ENCODE results near the gene TLL2. TPM values are rescaled to one million over a fixed set of nuclear protein-coding genes. Genes with fewer than 3 reads are reported as not detected.

The TLL2 gene
- polyA plus RNA-seq, 3 donors = 0.09 to 0.32 TPM; not detected in 1

GRCh38 chr10:96441987-96442643 lies 71.6 kb downstream of the TLL2 start:
- WGBS, 3 donors = 64 to 70% (median 67%) methylated on average over 13 of the region's 13 CpGs
- H3K27ac ChIP-seq (ENCODE audit: low read depth, low read length) = no peak overlapping the region

- 67 to 80% (median 76%) methylated on average over 10 of the region's 10 CpGs for WGBS, 3 donors
- no peak overlapping the region for H3K27ac ChIP-seq (ENCODE audit: low read depth, low read length)
These were observed 72.3 kb downstream of the TLL2 start for GRCh38 chr10:96441322-96441885.

- no peak overlapping the region for H3K27ac ChIP-seq (ENCODE audit: low read depth, low read length)
- WGBS, 3 donors = 36 to 63% (median 41%) methylated on average over 10 of the region's 10 CpGs
These were observed 73.1 kb downstream of the TLL2 start for GRCh38 chr10:96440361-96441292.

GRCh38 chr10:96439725-96440124 lies 74.0 kb downstream of the TLL2 start:
- 59 to 79% (median 74%) methylated on average over 2 of the region's 2 CpGs for WGBS, 3 donors
- H3K27ac ChIP-seq (ENCODE audit: low read depth, low read length) = no peak overlapping the region

- no peak overlapping the region for H3K27ac ChIP-seq (ENCODE audit: low read depth, low read length)
These were observed 77.7 kb downstream of the TLL2 start for GRCh38 chr10:96436035-96436434.

- H3K27ac ChIP-seq (ENCODE audit: low read depth, low read length) = no peak overlapping the region
- 82 to 85% (median 83%) methylated on average over 15 of the region's 15 CpGs for WGBS, 3 donors
These were observed 82.3 kb downstream of the TLL2 start for GRCh38 chr10:96431211-96431970.

GRCh38 chr10:96427291-96427690 lies 86.4 kb downstream of the TLL2 start:
- 76 to 82% (median 78%) methylated on average over 2 of the region's 2 CpGs for WGBS, 3 donors

GRCh38 chr10:96422525-96422924 lies 91.2 kb downstream of the TLL2 start:
- H3K27ac ChIP-seq (ENCODE audit: low read depth, low read length) = no peak overlapping the region
- 90 to 95% (median 91%) methylated on average over 9 of the region's 9 CpGs for whole genome bisulfite sequencing, 3 donors

More at GRCh38 chr10:96427291-96427690, 86.4 kb downstream of the TLL2 start:
- no peak overlapping the region for H3K27ac ChIP-seq (ENCODE audit: low read depth, low read length)

- no peak overlapping the region for H3K27ac ChIP-seq (ENCODE audit: low read depth, low read length)
- WGBS, 3 donors = 10 to 50% (median 16%) methylated on average over 1 of the region's 1 CpG
These were observed 91.7 kb downstream of the TLL2 start for GRCh38 chr10:96421995-96422394.

GRCh38 chr10:96420228-96421009 lies 93.3 kb downstream of the TLL2 start:
- 66 to 93% (median 92%) methylated on average over 15 of the region's 15 CpGs for WGBS, 3 donors
- no peak overlapping the region for H3K27ac ChIP-seq (ENCODE audit: low read depth, low read length)

- 86 to 96% (median 88%) methylated on average over 3 of the region's 3 CpGs for WGBS, 3 donors
- no peak overlapping the region for H3K27ac ChIP-seq (ENCODE audit: low read depth, low read length)
These were observed 94.4 kb downstream of the TLL2 start for GRCh38 chr10:96419351-96419750.

- H3K27ac ChIP-seq (ENCODE audit: low read depth, low read length) = no peak overlapping the region
These were observed 95.1 kb downstream of the TLL2 start for GRCh38 chr10:96418582-96418981.

- H3K27ac ChIP-seq (ENCODE audit: low read depth, low read length) = no peak overlapping the region
- WGBS, 3 donors = 89 to 92% (median 91%) methylated on average over 3 of the region's 3 CpGs
These were observed 96.3 kb downstream of the TLL2 start for GRCh38 chr10:96417441-96417840.

GRCh38 chr10:96416643-96417042 lies 97.1 kb downstream of the TLL2 start:
- 33 to 65% (median 42%) methylated on average over 7 of the region's 7 CpGs for WGBS, 3 donors
- no peak overlapping the region for H3K27ac ChIP-seq (ENCODE audit: low read depth, low read length)

- WGBS, 3 donors = 72 to 95% (median 80%) methylated on average over 5 of the region's 5 CpGs
- no peak overlapping the region for H3K27ac ChIP-seq (ENCODE audit: low read depth, low read length)
These were observed 97.7 kb downstream of the TLL2 start for GRCh38 chr10:96415891-96416554.

GRCh38 chr10:96415150-96415890 lies 98.4 kb downstream of the TLL2 start:
- WGBS, 3 donors = 90 to 98% (median 97%) methylated on average over 1 of the region's 1 CpG
- no peak overlapping the region for H3K27ac ChIP-seq (ENCODE audit: low read depth, low read length)

GRCh38 chr10:96414303-96414702 lies 99.4 kb downstream of the TLL2 start:
- 87 to 93% (median 92%) methylated on average over 5 of the region's 5 CpGs for WGBS, 3 donors
- no peak overlapping the region for H3K27ac ChIP-seq (ENCODE audit: low read depth, low read length)
